ENCODE data around the gene EXOSC7.
"Not testable (repeated sequence)": the region's sequence is repeated elsewhere in the genome, so short reads cannot be mapped to it uniquely, and the experiment has no call there.

EXOSC7 gene

GRCh38 chr3:44961888-44962287, 14.2 kb upstream of the EXOSC7 start:
- H3K4me3 ChIP-seq (ENCODE audit: low read depth, low read length): no peak overlapping the region

DNA sequence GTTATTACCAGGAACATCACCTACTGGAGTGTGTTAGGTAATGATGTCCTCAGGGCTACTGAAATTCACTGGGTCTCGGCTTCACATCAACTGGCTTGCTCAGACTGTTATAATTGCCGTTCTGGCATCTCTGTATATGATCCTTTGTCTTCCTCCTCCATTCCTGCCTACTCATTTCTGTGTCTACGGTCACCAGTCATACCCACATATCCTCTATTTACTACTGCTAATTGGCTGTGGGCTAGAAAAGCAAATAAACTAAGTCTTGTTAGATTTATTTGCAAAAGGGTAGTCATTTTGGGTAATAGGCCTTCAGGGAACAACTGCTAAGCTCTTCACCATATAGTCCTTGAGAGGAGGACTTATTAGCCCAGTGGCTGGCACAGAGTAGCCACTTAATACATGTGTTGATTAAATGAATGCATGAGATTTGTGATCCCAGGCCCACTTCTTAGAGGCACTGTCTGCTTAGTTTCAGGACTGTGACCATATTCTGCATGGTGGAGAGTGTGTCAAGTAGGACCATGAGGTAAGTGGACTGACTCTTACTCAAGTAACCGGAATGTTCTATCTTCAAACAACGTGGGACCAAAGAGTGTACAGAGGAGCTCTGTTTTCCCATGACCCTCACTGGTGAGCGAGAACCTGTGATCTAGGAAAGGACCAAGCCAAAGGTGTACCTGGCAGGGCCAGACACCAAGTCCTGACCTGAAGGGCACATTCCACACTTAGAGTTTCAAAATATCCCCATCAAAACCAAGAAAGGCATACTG, 13.2 kb upstream of the EXOSC7 start:
- no peak overlapping the region for H3K4me3 ChIP-seq (ENCODE audit: low read depth, low read length)

DNA sequence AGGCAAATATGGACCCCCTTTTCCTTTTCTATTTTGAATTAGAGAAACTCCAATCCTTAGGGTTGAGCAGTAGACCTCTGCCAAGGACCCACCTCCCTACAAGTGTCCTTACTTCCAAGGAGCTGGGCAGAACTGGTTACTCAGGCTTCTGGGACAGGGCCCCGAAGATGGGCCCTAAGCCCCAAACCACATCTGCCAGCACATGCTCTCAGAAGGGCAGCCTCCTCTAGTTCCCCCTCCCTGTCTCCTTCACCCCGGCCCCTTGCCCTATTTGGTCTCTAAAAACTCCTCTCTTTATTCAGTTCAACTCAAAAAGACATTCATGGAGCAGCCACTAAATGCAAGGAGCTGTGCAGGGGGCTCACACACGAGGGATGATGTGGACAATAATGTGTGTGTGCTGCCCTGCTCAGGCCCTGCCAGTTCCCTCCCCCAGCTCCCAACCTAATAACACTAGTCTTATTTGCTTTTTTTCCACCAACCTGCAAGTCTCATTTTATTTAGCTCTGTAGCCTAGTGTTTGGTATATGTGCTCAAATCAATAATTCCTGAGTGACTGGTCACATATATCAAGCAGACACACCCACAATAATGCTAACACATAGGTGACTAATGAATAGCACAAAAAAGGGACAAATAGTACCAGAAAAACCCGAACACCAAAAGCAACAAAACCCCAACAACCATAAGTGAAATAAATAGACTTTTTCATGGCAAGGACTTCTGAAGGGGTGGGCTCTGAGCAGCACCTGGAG, 12.3 kb upstream of the EXOSC7 start:
- H3K4me3 ChIP-seq (ENCODE audit: low read depth, low read length): no peak overlapping the region

- no peak overlapping the region for H3K4me3 ChIP-seq (ENCODE audit: low read depth, low read length)
Measured at GRCh38 chr3:44965165-44965564, 10.9 kb upstream of the EXOSC7 start.

- H3K4me3 ChIP-seq (ENCODE audit: low read depth, low read length): no peak overlapping the region
Measured at GRCh38 chr3:44966795-44967278, 9.2 kb upstream of the EXOSC7 start.

DNA sequence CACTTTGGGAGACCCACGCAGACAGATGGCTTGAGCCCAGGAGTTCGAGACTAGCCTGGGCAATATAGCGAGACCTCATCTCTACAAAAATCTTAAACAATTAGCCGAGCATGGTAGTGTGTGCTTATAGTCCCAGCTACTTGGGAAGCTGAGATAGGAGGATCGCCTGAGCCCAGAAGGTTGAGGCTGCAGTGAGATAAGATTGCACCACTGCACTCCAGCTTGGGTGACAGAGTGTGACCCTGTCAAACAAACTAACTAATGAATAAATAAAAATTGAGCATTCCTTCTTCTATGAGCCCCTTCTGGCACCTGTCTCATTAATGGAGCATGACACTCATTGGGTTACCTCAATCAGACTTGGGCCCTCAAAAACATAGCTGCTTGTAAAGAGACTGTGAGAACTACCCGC, 7.6 kb upstream of the EXOSC7 start:
- H3K4me3 ChIP-seq (ENCODE audit: low read depth, low read length): no peak overlapping the region

- H3K4me3 ChIP-seq (ENCODE audit: low read depth, low read length): no peak overlapping the region
Measured at GRCh38 chr3:44969154-44969827, 6.8 kb upstream of the EXOSC7 start.

- no peak overlapping the region for H3K4me3 ChIP-seq (ENCODE audit: low read depth, low read length)
Measured at GRCh38 chr3:44969828-44970179, 6.2 kb upstream of the EXOSC7 start.

GRCh38 chr3:44970926-44971490, 5.0 kb upstream of the EXOSC7 start:
- H3K4me3 ChIP-seq (ENCODE audit: low read depth, low read length): no peak overlapping the region

DNA sequence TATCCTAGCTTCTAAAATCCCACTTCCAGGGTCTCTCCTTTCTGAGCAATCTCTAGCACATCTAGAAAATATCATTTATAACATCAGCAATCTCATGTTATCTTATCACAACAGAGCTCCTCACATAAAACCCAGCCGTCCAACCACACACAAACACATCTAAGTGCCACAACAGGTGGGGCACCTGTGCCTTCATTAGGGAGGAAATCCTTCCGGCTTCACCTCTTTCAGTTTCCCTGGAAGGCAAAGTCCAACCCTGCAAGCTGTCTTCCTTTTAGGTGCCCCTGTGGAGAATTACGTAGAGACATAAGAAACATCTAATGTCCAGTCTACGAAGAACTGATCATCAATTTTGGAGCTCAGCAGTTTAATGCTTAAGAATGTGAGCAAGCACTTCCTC, 1.6 kb upstream of the EXOSC7 start:
- H3K4me3 ChIP-seq (ENCODE audit: low read depth, low read length): peak overlapping the region; percentile 71

DNA sequence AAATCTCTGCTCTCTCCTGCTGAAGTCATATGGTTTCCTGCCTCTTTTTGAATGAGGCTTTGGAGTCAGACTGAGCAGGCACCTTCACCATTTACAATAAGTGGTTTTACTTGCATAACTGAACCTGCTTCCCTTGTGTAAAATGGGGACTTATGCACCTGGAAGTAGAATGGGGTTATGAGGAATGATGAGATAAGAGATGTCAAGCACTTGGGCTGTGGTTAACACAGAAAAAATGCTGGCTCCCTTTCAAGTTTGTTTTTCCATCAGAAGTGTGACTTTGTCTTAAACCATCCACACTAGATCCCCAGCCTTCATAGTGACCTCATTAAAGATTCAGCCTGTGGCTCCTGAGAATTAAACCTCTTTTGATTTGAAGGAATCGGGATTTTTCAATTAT, 5.2 kb downstream of the EXOSC7 start:
- no peak overlapping the region for H3K4me3 ChIP-seq (ENCODE audit: low read depth, low read length)

DNA sequence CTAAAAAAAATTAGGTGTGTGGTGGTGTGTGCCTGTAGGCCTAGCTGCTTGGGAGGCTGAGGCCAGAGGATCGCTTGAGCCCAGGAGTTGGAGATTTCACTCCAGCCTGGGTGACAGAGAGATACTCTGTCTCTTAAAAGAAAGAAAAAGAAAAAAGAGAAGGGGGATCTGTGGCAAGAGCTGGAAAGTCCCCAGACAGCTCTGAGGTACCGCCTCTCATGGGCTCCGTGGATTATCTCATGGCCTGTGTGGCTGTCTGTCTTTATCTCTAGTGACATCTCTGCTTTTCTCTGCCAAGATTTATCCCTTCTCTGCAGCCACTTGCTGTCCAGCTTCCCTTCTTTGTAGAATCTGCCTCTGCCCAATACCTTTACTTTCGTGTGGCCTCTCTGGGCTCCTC, 5.7 kb downstream of the EXOSC7 start:
- H3K4me3 ChIP-seq (ENCODE audit: low read depth, low read length): no peak overlapping the region

GRCh38 chr3:44982817-44983216, 6.8 kb downstream of the EXOSC7 start:
- no peak overlapping the region for H3K4me3 ChIP-seq (ENCODE audit: low read depth, low read length)

DNA sequence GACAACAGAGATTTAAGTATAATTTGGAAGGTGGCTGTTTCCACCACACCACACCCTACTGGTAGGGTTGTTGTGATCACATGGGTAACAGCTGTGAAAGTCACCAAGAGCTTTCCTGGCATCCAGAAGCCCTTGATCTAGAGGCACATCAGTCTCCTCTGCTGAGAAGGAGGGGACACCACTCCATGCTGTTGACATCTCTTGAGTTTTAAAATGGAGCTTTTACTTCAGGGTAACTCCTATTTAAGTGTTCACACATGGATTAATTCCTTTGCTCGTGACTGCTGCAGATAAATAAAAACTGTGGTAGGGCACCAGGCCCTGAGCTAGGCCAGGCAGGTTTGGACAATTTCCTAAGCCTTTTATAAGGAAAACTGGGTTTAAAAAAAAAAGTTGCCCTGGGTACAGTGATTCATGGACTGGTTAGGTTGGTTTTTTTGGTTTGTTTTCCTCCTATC, 7.5 kb downstream of the EXOSC7 start:
- no peak overlapping the region for H3K4me3 ChIP-seq (ENCODE audit: low read depth, low read length)

DNA sequence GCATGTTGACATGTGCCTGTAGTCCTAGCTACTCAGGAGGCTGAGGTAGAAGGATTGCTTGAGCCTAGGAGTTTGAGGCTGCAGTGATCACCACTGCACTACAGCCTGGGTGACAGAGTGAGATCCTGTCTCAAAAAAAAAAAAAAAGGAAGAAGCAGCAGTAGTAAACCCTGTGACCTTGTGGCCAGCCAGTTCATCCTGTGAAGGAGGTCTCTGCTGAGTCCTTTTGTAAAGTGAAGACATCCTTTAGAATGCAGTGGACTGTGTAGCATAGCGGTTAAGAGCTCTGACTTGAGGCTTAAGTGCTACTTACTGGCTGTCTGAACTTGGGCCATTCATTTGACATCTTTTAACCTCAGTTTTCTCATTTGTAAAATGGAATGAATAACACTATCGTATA, 8.3 kb downstream of the EXOSC7 start:
- H3K4me3 ChIP-seq (ENCODE audit: low read depth, low read length): no peak overlapping the region

DNA sequence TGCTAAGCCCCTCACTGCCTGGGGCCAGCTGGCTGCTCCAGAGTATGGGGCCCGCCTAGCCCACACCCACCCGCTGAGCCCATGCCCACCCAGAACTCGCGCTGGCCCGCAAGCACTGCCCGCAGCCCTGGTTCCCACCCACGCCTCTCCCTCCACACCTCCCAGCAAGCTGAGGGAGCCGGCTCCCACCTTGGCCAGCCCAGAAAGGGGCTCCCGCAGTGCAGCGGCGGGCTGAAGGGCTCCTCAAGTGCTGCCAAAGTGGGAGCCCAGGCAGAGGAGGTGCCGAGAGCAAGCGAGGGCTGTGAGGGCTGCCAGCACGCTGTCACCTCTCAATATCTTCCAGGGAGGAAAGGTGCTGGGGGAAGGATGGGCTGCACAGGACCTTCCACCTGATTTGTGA, 10.3 kb downstream of the EXOSC7 start:
- H3K4me3 ChIP-seq (ENCODE audit: low read depth, low read length): not testable (repeated sequence)

DNA sequence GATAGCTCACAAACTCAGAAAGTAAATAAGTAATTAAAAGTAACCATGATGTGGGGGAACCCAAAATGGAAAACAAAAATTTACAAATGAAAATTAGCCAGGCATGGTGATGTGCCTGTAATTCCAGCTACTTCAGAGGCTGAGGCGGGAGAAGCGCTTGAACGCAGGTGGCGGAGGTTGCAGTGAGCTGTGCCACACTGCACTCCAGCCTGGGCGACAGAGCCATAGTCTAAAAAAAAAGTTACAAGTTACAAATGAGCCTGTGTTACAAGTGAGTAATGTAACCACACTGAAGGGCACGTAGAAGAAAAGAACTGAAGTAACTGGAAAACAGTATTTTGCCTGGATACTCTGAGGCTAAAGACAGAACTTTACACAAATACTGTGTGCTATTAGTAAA, 11.3 kb downstream of the EXOSC7 start:
- no peak overlapping the region for H3K4me3 ChIP-seq (ENCODE audit: low read depth, low read length)

DNA sequence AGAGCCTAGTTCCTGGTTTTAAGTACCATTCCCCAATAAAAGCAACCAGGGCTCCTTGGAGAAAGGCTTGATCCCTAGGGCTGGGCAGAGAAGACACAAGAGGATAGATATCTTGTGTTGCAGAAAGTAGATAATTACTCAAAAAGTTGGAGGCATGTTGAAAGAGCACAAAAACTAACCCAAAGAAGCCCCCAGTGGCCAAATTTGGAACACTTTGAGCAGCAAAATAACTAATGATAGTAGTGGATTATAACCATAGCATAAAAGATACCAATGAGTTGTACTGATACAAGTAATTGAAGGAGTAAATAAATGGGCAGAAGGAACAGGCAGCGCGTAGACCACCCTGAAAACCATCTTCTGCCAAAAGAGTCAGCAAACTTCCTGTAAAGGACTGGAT, 12.0 kb downstream of the EXOSC7 start:
- no peak overlapping the region for H3K4me3 ChIP-seq (ENCODE audit: low read depth, low read length)

GRCh38 chr3:44989141-44989540, 13.1 kb downstream of the EXOSC7 start:
- H3K4me3 ChIP-seq (ENCODE audit: low read depth, low read length): no peak overlapping the region

DNA sequence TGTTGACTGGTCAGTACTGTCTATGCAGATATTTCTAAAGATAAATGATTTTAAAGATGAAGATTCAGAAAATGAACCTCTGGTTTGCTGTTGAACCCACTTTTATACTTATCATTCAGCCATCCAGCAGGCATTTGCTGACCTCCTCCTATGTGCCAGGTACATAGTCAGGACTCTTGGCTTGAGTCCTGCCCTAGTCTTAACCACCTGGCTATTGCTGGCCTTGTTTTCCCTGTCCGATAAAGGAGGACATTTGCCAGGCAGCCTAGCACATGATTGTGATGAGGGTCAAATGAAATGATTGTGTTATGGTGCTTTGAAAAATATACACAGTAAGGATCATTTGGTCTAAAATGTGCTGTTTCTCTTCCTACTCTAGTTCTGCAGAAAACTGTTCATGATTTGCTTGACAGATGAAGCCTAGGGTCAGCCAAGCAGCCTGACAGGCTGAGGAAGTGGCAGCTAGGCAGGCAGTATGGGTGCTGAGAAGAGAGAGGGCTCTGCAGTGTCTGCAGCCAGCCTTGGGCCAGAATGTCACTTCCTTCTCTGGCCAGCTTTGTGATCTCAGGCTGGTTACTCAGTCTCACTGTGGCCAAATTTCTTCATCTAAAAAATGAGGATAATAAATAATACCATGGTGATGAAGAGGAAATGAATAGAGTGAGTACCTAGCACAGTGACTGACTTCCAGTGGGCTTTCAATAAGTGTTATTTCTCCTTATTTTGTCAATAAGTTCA, 13.8 kb downstream of the EXOSC7 start:
- no peak overlapping the region for H3K4me3 ChIP-seq (ENCODE audit: low read depth, low read length)

DNA sequence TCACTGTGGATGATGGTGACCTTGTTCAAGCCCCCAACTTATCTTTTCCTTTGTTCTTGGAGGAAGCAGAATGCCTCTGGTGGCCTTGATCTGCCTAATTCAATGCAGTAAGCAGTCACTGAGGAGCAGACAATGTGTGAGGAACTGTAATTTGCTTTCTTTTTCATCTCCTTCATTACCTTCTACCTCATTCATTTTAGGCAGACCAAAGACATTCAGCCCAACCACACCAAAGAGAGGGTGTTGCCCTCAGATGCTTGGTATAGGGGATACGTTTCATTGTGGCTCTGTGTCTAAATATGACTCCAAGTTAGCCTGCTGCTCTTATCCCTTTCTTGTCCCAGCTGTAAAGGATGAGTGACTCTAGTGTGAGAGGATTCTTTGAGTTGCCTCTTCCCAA, 15.3 kb downstream of the EXOSC7 start:
- no peak overlapping the region for H3K4me3 ChIP-seq (ENCODE audit: low read depth, low read length)

All from iPS-11a (cell line).